ENCODE data around the gene MYL5.
"Not testable (repeated sequence)": the region's sequence is repeated elsewhere in the genome, so short reads cannot be mapped to it uniquely, and the experiment has no call there.

The MYL5 gene

GRCh38 chr4:656436-657337, 17.7 kb upstream of the MYL5 start:
- DNase-seq (ENCODE audit: low read depth): no peak

DNA sequence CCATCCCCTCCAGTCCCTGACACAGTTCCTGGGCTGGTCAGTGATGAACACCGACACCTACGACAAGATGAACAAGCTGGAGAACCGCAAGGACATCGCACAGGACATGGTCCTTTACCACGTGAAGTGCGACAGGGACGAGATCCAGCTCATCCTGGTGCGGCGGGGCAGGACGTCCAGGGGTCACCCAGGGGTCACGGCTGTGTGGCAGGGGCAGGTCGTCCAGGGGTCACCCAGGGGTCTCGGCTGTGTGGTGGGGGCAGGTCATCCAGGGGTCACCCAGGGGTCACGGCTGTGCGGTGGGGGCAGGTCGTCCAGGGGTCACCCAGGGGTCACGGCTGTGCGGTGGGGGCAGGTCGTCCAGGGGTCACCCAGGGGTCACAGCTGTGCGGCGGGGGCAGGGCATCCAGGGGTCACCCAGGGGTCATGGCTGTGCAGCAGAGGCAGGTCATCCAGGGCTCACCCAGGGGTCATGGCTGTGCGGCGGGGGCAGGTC, 17.0 kb upstream of the MYL5 start:
- no peak for DNase-seq (ENCODE audit: low read depth)

DNA sequence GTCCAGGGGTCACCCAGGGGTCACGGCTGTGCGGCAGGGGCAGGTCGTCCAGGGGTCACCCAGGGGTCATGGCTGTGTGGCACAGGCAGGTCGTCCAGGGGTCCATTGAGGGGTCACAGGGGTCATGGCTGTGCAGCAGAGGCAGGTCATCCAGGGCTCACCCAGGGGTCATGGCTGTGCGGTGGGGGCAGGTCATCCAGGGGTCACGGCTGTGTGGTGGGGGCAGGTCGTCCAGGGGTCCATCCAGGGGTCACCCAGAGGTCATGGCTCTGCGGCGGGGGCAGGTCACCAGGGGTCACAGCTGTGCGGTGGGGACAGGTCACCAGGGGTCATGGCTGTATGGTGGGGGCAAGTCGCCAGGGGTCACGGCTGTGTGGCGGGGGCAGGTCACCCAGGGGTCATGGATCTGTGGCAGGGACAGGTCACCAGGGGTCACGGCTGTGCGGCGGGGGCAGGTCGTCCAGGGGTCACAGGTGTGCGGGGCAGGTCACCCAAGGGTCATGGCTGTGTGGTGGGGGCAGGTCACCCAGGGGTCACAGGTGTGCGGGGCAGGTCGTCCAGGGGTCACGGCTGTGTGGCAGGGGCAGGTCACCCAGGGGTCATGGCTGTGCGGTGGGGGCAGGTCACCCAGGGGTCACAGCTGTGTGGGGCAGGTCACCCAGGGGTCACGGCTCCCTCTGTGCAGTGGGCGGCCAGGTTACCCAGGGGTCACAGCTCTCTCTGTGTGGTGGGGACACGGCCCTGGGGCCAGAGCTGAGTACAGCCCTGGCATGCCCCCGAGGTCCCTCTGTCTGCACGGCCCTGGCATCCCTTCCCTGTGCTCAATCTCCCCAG, 16.3 kb upstream of the MYL5 start:
- no peak for DNase-seq (ENCODE audit: low read depth)

- DNase-seq (ENCODE audit: low read depth): no peak
Measured at GRCh38 chr4:658681-659667, 15.4 kb upstream of the MYL5 start.

- DNase-seq (ENCODE audit: low read depth): no peak
Measured at GRCh38 chr4:659851-660250, 14.5 kb upstream of the MYL5 start.

DNA sequence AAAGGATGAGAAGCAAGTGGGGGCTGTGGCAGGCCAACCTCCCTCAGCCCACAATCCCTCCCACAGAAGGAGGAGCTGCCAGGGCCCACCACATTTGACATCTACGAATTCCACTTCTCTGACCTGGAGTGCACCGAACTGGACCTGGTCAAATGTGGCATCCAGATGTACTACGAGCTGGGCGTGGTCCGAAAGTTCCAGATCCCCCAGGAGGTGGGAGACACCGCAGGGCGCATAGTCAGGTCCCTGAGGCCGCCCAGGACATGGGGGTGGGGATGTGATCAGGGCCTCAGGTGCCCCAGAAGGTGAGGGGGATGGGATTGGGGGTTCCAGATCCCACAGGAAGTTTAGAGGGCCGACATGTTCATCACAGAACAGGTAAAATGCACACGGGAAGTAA, 13.9 kb upstream of the MYL5 start:
- DNase-seq (ENCODE audit: low read depth): no peak

DNA sequence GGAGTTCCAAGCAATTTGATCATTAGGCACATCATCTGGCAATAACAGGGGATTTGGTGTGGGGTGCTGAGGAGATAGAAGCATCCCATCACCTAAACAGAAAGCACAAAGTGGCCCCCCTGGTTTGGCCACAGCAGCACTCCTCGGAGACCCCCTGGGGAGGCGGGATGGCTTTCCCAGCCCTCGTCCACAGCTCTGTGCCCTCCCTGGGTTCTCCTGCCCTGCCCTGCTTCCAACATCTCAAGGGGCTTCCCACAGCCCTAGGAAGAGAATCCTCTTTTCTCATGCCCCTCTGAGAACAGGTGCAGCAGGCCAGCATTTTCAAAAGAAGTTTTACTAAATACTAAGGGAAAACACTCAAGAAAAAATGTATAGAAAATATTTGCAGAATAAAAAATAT, 13.1 kb upstream of the MYL5 start:
- no peak for DNase-seq (ENCODE audit: low read depth)

GRCh38 chr4:661881-662761, 12.2 kb upstream of the MYL5 start:
- no peak for DNase-seq (ENCODE audit: low read depth)

GRCh38 chr4:663046-663437, 11.3 kb upstream of the MYL5 start:
- no peak for DNase-seq (ENCODE audit: low read depth)

- peak; percentile 35 for DNase-seq (ENCODE audit: low read depth)
Measured at GRCh38 chr4:663438-664428, 10.6 kb upstream of the MYL5 start.

- no peak for DNase-seq (ENCODE audit: low read depth)
Measured at GRCh38 chr4:664713-665231, 9.6 kb upstream of the MYL5 start.

DNA sequence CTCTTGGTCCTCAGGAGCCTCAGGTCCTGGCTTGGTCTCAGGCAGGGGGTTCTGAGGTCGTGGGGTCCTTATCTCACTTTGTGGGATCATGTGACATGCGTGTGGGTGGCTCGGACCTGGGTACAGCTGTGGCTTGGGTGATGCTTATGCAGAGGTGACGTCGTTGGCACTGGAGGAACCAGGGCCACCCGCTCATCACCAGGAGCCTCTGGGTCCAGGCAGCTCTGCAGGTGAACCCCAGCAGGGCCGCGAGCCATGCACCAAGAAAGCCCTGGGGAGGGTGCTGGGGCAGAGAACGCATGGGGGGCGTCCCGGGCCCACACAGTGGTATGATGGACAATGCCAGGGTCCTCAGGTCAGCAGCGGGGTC, 9.0 kb upstream of the MYL5 start:
- no peak for DNase-seq (ENCODE audit: low read depth)

DNA sequence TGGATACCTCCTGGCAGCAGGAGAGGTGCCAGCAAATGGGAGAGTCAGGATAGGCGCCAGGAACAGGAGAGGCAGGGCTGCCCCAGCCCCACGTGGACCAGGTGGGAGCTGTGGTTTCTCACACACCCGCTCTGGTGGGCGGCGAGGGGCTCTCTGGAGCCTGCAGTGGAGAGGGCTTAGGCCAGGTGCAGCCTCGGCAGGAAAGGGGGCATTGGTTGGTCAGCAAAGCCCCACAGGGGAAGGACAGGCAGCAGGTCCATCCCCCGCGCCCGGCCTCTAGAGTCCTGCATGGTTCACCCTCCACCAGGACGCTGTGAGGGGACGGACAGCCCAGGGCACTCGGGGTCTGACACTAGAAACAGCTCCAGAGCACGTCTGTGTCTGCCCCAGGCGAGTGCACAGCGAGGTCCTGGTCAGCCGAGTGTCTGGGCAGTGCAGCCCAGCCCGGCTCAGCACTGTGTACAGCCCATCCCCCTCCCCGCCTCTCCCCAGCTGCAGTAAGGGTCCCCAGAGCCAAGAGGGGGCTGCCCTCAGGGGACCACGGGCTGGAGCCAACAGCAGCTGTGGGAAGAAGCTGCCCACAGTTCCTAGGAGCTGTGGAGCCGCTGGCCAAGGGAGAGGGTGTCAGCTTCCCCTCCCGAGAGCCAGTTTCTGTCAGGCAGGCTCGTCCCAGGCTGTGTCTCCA, 8.4 kb upstream of the MYL5 start:
- no peak for DNase-seq (ENCODE audit: low read depth)

GRCh38 chr4:666436-666810, 7.9 kb upstream of the MYL5 start:
- DNase-seq (ENCODE audit: low read depth): no peak

GRCh38 chr4:666822-667544, 7.4 kb upstream of the MYL5 start:
- DNase-seq (ENCODE audit: low read depth): no peak

DNA sequence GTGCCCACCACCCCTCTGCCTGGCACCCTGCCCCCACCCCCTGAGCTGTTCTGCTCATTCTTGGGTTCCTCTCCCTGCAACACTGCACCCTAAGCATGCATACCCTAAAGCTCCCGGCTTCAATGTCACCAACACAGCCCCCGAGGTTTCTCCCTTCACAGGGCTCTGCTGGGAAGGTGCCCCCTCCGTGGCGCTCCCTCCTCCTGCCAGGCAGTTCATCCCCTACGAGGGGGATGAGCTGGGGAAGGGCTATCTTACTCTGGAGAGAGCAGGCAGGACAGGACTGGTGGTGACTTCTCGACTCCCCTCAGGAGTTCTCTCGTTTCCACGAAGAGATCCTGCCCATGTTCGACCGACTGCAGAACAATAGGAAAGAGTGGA, 6.8 kb upstream of the MYL5 start:
- DNase-seq (ENCODE audit: low read depth): no peak

DNA sequence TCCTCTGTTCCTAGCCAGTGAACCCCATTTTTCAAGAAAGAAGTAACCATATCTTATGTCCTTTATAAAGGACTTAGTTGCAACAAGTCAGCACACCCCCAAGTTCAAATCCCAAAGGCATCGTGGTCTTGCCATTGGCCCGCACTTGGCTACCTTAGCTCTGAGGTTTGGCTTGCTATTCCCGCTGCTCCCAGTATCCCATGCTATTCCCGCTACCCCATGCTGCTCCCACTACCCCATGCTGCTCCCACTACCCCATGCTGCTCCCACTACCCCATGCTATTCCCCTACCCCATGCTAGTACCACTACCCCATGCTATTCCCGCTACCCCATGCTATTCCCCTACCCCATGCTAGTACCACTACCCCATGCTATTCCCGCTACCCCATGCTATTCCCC, 6.1 kb upstream of the MYL5 start:
- not testable (repeated sequence) for DNase-seq (ENCODE audit: low read depth)

Measured in stimulated activated CD8-positive, alpha-beta memory T cell treated with anti-CD3 and anti-CD28 coated beads, Interleukin-15, amount 100 ng/mL, for 24 hours (primary cell).